ENCODE measurements around the gene ASB18. TPM values are rescaled to one million over a fixed set of nuclear protein-coding genes. Genes with fewer than 3 reads are reported as not detected.

Gene ASB18
- total RNA-seq, 1 donor from 2014 or later, result not detected

DNA sequence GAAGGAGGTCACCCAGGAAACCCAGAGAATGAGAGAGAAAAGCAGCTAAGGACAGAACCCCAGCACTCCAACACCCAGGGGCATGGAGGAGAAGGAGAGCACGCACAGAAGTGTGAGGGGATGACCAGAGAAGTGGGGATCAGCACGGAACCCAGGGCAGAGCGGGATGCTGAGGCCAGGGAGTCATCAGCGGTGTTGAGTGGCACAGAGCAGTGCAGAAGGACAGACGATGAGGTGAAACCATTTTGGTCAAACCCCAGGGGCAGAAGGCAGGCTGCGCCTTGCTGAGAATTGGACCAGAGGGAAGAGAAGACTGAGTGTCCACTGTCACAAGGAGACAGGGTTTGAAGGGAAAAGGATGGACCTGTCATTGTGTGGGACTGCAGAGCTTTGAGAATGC is 23.4 kb upstream of the ASB18 start:
- no peak overlapping the region for H3K4me3 ChIP-seq
- peak overlapping the region; percentile 72 for H3K27ac Mint-ChIP-seq
- no peak for TF ChIP-seq EZH2 (IDR thresholded peaks at IDR 0.05)
- TF ChIP-seq EZH2phosphoT487 (IDR thresholded peaks at IDR 0.05), result no peak
- TF ChIP-seq, protein P1, sequence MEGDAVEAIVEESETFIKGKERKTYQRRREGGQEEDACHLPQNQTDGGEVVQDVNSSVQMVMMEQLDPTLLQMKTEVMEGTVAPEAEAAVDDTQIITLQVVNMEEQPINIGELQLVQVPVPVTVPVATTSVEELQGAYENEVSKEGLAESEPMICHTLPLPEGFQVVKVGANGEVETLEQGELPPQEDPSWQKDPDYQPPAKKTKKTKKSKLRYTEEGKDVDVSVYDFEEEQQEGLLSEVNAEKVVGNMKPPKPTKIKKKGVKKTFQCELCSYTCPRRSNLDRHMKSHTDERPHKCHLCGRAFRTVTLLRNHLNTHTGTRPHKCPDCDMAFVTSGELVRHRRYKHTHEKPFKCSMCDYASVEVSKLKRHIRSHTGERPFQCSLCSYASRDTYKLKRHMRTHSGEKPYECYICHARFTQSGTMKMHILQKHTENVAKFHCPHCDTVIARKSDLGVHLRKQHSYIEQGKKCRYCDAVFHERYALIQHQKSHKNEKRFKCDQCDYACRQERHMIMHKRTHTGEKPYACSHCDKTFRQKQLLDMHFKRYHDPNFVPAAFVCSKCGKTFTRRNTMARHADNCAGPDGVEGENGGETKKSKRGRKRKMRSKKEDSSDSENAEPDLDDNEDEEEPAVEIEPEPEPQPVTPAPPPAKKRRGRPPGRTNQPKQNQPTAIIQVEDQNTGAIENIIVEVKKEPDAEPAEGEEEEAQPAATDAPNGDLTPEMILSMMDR (IDR thresholded peaks at IDR 0.05), result no peak
- H3K9ac ChIP-seq, result no peak overlapping the region
- peaks cover 5% of the 10 kb centered on the region for H3K9me3 Mint-ChIP-seq
- peaks cover 18% of the 10 kb centered on the region for H3K27me3 Mint-ChIP-seq (ENCODE audit: insufficient read depth, low read depth)
- no peaks in the 10 kb centered on the region for H3K36me3 ChIP-seq
- no peaks in the 10 kb centered on the region for H3K9me3 ChIP-seq (ENCODE audit: low read depth)
- no peak overlapping the region for H3K27ac ChIP-seq
- H3K27me3 ChIP-seq, result no peaks in the 10 kb centered on the region
- H3K36me3 Mint-ChIP-seq, result no peaks in the 10 kb centered on the region
- H4K20me1 ChIP-seq (ENCODE audit: low read depth), result no peaks in the 10 kb centered on the region
- peaks cover 5% of the 10 kb centered on the region for H3K4me1 Mint-ChIP-seq
- no peak overlapping the region for H2AFZ ChIP-seq (replicated peaks)
- no peaks in the 10 kb centered on the region for H3K4me1 ChIP-seq
- H3K4me3 Mint-ChIP-seq, result no peak overlapping the region
- H3K4me2 ChIP-seq, result no peak overlapping the region
- H3F3A ChIP-seq (ENCODE audit: low read depth), result no peaks in the 10 kb centered on the region
- no peak for DNase-seq (ENCODE audit: low spot score)
- no peaks in the 10 kb centered on the region for H3K79me2 ChIP-seq (ENCODE audit: low read depth)

DNA sequence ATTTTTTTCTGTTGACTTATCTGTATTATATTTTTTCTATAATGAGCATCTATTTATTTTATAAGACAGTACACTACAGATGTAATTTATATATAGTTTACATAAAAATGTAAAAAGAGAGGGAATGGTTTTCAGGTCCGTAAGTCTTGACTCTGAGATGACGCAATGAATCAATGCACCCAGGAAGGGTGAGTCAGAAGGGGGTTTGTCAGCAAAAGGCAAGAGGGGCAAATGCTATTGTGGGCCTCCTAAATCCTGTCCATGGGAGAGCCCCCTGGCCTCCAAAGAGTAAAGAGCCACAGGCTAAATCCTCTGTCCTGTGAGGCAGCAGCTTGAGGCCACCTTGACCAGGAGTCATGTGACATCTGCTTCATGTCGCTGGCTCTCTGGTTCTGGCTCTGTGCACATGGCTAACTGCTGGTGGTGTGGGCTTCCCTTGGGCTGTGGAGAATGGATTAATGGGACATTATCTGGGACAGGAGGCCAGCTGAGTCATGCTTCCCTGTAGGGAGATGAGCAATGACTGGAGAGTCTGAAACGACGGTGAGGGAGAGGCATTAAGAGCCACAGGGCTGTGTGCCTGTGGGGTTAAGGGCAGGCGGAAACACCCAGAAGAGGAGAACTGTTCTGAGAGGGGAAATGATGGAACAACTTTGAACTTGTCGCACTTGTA is 22.8 kb upstream of the ASB18 start:
- H3K9ac ChIP-seq, result no peak overlapping the region
- Mint-ChIP-seq H3K4me3 (no peak overlapping the region), H3K27ac (no peak overlapping the region), H3K27me3 (ENCODE audit: insufficient read depth, low read depth) (peaks cover 18% of the 10 kb centered on the region), H3K36me3 (no peaks in the 10 kb centered on the region), H3K4me1 (peaks cover 5% of the 10 kb centered on the region), H3K9me3 (peaks cover 8% of the 10 kb centered on the region)
- H3K27ac ChIP-seq, result no peak overlapping the region
- no peak overlapping the region for H3K4me3 ChIP-seq
- H3K79me2 ChIP-seq (ENCODE audit: low read depth), result no peaks in the 10 kb centered on the region
- H3K4me2 ChIP-seq, result no peak overlapping the region
- H2AFZ ChIP-seq (replicated peaks), result no peak overlapping the region
- no peaks in the 10 kb centered on the region for H3K36me3 ChIP-seq
- no peaks in the 10 kb centered on the region for H4K20me1 ChIP-seq (ENCODE audit: low read depth)
- H3K9me3 ChIP-seq (ENCODE audit: low read depth), result no peaks in the 10 kb centered on the region
- TF ChIP-seq, protein P1 (IDR thresholded peaks at IDR 0.05), result no peak
- TF ChIP-seq EZH2 (IDR thresholded peaks at IDR 0.05), result no peak
- no peak for TF ChIP-seq EZH2phosphoT487 (IDR thresholded peaks at IDR 0.05)
- H3K4me1 ChIP-seq, result no peaks in the 10 kb centered on the region
- DNase-seq (ENCODE audit: low spot score), result no peak
- H3K27me3 ChIP-seq, result no peaks in the 10 kb centered on the region
- H3F3A ChIP-seq (ENCODE audit: low read depth), result no peaks in the 10 kb centered on the region

DNA sequence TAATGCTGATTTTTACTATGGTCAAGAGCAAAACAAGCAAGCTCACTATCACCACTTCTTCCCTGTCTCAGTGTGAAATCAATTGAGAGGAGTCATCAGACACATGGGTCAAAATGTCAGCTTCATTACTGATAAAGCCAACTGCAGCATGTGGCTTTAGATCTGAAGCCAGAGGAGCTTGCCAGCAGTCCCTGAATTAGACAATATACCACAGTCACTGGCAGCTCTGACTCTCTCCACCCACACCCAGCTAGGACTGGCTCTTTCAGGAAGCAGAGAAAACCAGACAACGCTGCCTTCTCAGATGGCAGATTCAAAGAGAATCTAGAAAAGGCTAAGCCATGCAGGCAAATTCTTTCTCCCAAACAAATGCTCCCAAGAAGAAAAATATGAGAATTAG is 20.0 kb upstream of the ASB18 start:
- no peaks in the 10 kb centered on the region for H3K9me3 ChIP-seq (ENCODE audit: low read depth)
- Mint-ChIP-seq H3K4me3 (no peak overlapping the region), H3K4me1 (peaks cover 5% of the 10 kb centered on the region), H3K27ac (no peak overlapping the region), H3K9me3 (peaks cover 19% of the 10 kb centered on the region), H3K27me3 (ENCODE audit: insufficient read depth, low read depth) (peaks cover 11% of the 10 kb centered on the region), H3K36me3 (peaks cover 2% of the 10 kb centered on the region)
- no peaks in the 10 kb centered on the region for H3K79me2 ChIP-seq (ENCODE audit: low read depth)
- no peak for DNase-seq (ENCODE audit: low spot score)
- H3F3A ChIP-seq (ENCODE audit: low read depth), result no peaks in the 10 kb centered on the region
- no peaks in the 10 kb centered on the region for H3K27me3 ChIP-seq
- no peak overlapping the region for H3K27ac ChIP-seq
- no peaks in the 10 kb centered on the region for H3K36me3 ChIP-seq
- H3K4me2 ChIP-seq, result no peak overlapping the region
- no peak overlapping the region for H3K9ac ChIP-seq
- no peaks in the 10 kb centered on the region for H4K20me1 ChIP-seq (ENCODE audit: low read depth)
- TF ChIP-seq, protein P1 (IDR thresholded peaks at IDR 0.05), result no peak
- TF ChIP-seq EZH2 (IDR thresholded peaks at IDR 0.05) (no peak), EZH2phosphoT487 (IDR thresholded peaks at IDR 0.05) (no peak)
- no peak overlapping the region for H3K4me3 ChIP-seq
- H3K4me1 ChIP-seq, result no peaks in the 10 kb centered on the region
- no peak overlapping the region for H2AFZ ChIP-seq (replicated peaks)

All from neural progenitor cell (in vitro differentiated cells).